GM12878 (cell line): ENCODE data around the gene ZDHHC11. TPM values are rescaled to one million over a fixed set of nuclear protein-coding genes. Genes with fewer than 3 reads are reported as not detected.

ENCODE experiments used
- NR2C1 ChIP-seq: fragments of 450-650 bp; IDR thresholded peaks from 2 replicates; pipeline ENCODE4 v1.6.1; 2017; ENCODE audit warnings: antibody characterized with exemption, mild to moderate bottlenecking, moderate library complexity
- RAD21 ChIP-seq: IDR thresholded peaks from 2 replicates; pipeline ENCODE4 v1.6.1; 2011; ENCODE audit warnings: mild to moderate bottlenecking, low read depth, low read length, moderate library complexity; ENCODE audit not compliant: insufficient read depth
- SMARCA5 ChIP-seq: fragments of 450-650 bp; IDR thresholded peaks from 2 replicates; pipeline ENCODE4 v1.6.1; 2017; ENCODE audit warnings: mild to moderate bottlenecking
- SP1 ChIP-seq: IDR thresholded peaks from one replicate; pipeline ENCODE4 v1.6.1; 2011; ENCODE audit warnings: low read depth, low read length
- SUZ12 ChIP-seq: fragments of 200-600 bp; sonication (generic); IDR thresholded peaks from one replicate; pipeline ENCODE4 v1.6.1; 2018; ENCODE audit warnings: antibody characterized with exemption, mild to moderate bottlenecking; ENCODE audit not compliant: unreplicated experiment
- polyA plus RNA-seq, 11 experiments: library from polyadenylated mRNA; depleted of rRNA in 4 of 11; unstranded in 6 of 11; stranded (reverse) in 5 of 11; fragments of >200 nt; fragmentation: Nextera tagmentation in 4 of 11; fragmentation: Illumina TruSeq in 1 of 11; extraction: Ambion mirVana in 4 of 11; extraction: Trizol in 1 of 11; gene quantifications; 1 replicate in 1 of 11; 2 replicates in 10 of 11; pipeline versions ENCODE4 v1.2.1 to v1.2.3, GENCODE V29; 2011 to 2016; ENCODE audit warnings: inconsistent platforms in 2 of 11, missing spikeins in 2 of 11, low read depth in 1 of 11
- total RNA-seq, 4 experiments: library from RNA; depleted of rRNA in 3 of 4; stranded (reverse); fragments of >200 nt in 3 of 4; fragmentation: Illumina TruSeq in 1 of 4; extraction: Trizol in 1 of 4; gene quantifications; 2 replicates each; pipeline versions ENCODE4 v1.2.1 to v1.2.3, GENCODE V29; 2013 to 2021
- TF ChIP-seq, protein P1 (sequence below): fragments of 450-650 bp; IDR thresholded peaks from 2 replicates; pipeline ENCODE4 v1.6.1; 2016; ENCODE audit warnings: mild to moderate bottlenecking
- TF ChIP-seq, protein P2 (sequence below): IDR thresholded peaks from 2 replicates; pipeline ENCODE4 v1.6.1; 2012; ENCODE audit warnings: low read depth, low read length, improper control_type of control experiment
- TF ChIP-seq, protein P3 (sequence below): fragments of 450-650 bp; IDR thresholded peaks from 2 replicates; pipeline ENCODE4 v1.6.1; 2016; ENCODE audit warnings: mild to moderate bottlenecking

The ZDHHC11 gene
- total and polyA plus RNA-seq, 10 of the 15 experiments (the other 5 are each of a cell fraction or from before 2014, with no cell fraction given): 0.04 to 1.4 (median 0.30) TPM

DNA sequence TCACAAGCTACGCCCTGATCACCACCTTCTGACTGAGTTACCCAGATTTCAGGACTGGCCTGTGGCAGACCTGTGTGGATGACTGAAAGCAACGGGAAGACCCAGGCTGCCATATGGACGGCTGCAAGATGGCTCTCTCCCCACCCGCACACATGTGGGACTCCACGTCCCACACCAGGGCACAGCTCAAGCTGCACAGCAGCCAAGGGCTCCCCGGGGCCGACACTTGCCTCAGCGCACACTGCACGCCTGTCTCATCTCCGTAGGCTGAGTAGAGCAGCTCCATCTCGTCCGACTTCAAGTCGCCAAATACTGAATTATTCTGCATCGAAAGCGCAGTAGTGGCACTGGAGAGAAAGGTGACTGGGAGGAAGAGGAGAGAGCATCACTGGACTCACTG, 27.3 kb upstream of the ZDHHC11 start (continued):
- TF ChIP-seq, protein P1, sequence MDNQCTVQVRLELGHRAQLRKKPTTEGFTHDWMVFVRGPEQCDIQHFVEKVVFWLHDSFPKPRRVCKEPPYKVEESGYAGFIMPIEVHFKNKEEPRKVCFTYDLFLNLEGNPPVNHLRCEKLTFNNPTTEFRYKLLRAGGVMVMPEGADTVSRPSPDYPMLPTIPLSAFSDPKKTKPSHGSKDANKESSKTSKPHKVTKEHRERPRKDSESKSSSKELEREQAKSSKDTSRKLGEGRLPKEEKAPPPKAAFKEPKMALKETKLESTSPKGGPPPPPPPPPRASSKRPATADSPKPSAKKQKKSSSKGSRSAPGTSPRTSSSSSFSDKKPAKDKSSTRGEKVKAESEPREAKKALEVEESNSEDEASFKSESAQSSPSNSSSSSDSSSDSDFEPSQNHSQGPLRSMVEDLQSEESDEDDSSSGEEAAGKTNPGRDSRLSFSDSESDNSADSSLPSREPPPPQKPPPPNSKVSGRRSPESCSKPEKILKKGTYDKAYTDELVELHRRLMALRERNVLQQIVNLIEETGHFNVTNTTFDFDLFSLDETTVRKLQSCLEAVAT: no peak
- TF ChIP-seq SUZ12 (no peak), RAD21 (no peak), SP1 (no peak), SMARCA5 (no peak), NR2C1 (no peak)
- TF ChIP-seq, protein P2, sequence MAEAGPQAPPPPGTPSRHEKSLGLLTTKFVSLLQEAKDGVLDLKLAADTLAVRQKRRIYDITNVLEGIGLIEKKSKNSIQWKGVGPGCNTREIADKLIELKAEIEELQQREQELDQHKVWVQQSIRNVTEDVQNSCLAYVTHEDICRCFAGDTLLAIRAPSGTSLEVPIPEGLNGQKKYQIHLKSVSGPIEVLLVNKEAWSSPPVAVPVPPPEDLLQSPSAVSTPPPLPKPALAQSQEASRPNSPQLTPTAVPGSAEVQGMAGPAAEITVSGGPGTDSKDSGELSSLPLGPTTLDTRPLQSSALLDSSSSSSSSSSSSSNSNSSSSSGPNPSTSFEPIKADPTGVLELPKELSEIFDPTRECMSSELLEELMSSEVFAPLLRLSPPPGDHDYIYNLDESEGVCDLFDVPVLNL: no peak
- TF ChIP-seq, protein P3, sequence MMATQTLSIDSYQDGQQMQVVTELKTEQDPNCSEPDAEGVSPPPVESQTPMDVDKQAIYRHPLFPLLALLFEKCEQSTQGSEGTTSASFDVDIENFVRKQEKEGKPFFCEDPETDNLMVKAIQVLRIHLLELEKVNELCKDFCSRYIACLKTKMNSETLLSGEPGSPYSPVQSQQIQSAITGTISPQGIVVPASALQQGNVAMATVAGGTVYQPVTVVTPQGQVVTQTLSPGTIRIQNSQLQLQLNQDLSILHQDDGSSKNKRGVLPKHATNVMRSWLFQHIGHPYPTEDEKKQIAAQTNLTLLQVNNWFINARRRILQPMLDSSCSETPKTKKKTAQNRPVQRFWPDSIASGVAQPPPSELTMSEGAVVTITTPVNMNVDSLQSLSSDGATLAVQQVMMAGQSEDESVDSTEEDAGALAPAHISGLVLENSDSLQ: no peak
